HCEC 1CT (cell line): Measurements from ENCODE around the gene RNF186.
A peak's percentile ranks its signal among the peaks of the same experiment; 100 is the strongest.
"Not testable (repeated sequence)": the region's sequence is repeated elsewhere in the genome, so short reads cannot be mapped to it uniquely, and the experiment has no call there.

Experiments used
- DNase-seq: peaks from one replicate; pipeline ENCODE4 v3.0.0-alpha.2; 2017

The RNF186 gene

DNA sequence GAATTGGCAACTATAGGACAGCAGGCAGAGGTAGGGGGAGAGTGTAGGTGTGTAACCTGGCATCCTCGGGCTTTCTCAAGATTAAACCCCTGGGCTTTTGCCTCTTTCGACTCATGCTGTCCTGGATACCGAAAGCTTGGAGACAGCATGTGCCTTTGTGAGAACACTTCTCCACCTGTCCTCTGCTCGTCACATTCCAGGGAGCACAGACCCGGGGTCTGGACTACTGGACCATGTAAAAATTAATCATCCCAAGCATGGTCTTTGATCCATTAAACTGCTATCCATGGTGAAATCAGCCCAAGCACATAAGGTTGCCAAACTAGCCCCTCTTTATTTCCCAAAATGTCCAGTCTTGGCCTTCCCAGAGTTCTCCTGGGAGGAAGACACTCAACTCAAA lies 9.0 kb upstream of the RNF186 start:
- DNase-seq: no peak

- DNase-seq: no peak
Observed at GRCh38 chr1:19819701-19820100, 4.6 kb upstream of the RNF186 start.

DNA sequence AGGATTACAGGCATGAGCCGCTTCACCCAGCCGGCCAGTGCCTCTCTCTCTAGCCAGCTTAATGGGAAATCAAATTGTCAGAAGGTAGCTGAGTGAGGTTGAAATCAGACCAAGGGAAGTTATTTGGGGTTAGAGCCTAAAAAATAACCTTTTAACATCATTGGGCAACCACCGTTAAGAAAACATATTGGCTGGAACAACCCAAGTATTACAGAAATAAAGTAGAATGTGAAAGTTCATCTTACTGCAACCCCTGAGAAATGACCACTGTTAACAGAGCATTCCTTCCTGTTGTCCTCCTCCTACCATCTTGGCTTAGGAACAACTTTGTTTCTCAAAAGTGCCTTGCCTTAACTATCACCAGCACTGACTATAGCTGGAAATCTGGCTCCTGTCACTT lies 3.2 kb upstream of the RNF186 start:
- no peak for DNase-seq

DNA sequence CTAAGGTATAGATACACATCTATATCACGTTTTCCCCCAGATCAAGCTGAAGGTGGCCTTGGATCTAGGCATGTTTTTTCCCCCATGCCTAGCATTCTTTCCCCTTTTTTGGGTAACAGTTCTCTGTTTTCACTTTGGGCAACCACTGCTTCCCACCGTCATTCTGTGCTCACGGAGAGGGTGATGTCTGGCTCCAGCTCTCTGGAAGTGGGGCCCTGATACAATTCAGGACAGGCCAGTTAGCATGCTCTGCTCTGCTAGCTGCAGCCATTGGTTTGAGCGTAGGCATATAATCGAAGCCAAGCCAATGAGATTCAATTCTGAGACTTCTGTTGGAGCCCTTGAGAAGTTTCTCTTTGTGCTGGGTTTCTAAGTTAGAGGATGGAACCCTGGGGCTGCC lies 2.1 kb upstream of the RNF186 start:
- no peak for DNase-seq

GRCh38 chr1:19816737-19817086 lies 1.6 kb upstream of the RNF186 start:
- not testable (repeated sequence) for DNase-seq

DNA sequence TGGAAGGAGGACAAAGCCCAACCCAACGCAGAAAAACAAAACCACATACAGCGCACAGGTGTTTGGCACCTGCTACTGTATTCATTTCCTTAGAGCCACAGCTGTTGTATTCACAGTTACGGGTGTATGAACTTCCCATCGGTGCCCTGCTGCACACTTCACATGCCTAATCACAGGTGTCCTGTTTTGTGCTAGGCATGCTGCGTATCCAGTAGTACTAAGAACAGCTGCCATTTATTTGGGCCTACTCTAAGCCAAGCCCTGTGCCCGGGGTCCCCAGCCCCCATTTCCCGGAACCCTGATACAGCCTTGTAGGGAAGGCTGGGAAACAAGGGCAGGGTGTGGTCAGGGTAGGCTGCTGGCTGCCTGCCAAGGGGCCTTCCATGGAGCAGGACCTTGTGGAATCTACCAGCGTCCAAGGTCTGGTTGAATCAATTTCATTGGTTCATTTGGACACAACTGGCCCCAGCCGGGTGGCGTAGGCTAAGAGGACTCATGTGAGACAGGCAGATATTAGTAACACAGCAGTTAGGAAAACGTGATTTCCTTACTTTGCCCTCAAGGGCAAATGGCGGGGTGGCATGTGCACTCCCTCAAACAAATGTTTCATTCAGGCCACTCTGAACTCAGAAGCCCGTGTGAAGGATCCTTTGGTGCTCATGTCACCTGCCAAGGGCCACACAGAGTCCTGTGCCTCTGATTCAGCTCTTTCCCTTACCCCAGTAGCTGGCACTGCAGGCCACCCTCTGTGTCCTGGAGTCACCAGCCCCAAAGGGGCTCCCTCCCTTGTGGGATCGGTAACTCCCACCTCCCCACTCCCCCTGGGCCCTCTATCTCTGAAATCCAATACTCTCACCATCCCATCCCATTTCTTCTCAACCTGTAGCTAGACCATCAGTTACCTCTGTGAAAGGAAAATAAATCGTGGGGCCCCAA lies 986 bp upstream of the RNF186 start:
- no peak for DNase-seq

DNA sequence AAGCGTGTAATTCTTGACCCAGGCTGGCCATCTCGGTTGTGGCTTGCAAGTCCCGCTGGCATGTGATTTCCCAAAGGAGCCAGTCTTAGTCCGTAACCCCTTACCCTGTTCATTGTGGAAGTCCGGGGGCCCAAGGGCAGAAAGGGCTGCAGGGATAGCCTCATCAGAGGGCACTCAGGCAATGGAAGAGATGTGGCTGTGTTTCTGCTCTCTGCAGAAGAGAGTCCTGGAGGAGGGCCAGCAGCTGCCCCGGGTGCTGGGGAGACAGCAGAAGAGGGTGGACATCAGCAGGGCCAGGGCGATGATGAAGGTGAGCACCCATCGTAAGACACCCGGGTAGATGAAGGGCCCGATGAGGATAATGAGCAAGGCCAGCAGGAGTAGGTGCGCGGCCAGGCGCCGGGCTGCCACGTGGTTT lies 830 bp downstream of the RNF186 start:
- DNase-seq: no peak

DNA sequence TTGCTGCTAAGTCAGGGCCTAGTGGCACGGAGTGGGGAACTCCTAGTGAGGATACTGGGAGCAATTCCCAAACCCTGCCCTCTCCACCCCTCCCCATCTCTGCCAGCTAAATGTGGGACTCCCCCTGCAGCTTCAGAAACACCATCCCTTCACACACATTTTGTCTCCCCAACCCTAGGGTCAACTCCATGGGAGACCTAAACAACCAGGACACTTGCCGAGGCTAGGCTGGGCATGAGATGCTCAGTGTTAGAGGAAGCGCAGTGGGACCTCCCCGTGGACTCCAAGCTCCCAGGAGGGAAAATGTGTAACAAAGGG lies 1.5 kb downstream of the RNF186 start:
- no peak for DNase-seq

DNA sequence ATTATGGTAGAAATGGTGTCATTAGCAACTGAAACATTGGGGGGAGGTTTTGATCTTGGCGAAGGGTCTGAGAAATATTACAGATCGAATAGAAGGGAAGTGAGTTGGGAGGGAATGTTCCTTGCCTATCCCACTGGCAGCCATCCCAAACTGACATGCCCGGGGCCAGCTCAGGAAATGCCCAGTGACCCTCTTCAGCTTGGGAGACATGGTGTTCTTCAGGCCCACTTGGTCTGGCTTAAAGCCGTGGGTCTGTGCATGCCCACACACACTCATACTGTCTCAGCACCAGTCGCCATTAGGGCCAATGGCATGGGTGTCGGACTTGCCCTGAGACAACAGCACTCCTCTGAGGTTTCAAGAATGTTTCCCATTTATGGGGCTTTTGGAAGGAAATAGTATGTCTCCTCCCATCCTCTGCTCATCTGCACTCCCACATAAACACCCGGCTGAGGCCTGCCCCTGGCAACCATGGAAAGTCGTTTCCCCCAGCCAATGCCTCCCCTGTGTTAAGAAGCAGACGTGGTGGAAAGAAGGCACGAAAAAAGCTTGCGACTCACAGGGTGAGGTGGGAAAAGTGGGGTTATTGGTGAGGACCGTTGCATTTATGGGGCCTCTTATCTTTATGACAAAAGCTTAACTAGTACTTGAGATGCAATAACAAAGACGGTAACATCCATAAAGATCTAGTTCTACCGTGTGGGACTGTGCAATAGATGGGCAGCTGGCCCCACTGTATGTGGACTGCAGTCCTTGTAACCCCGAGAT lies 2.0 kb downstream of the RNF186 start:
- no peak for DNase-seq

DNA sequence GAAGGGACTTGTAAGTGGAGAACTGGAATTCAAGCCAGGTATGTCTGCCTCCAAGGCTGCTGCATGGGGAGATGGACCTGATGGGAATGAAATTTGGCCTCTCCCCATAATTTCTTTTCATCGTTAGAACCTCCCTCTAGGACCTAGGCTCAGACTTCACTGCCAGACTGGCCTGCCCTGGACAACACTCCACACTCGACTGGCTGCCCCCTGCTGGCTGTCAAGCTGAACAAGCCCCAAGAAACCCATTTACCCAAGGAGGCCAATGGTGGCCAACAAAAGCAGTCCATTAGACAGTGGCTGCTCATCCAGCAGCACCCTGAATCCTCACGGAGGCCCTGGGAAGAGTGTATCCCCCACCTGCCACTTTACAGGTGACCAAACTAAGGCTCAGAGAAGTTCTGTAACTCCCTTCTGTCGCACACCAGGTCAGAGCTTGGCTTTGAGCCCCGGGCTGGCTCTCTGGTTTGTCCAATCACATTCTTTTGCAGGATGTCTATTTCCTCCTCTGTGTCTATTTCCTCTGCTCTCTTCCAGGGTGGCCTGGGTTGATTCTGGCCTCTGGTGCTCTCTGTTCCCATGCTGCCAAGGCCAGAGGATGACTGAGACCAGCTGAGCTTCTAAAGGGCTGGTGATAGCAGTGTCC lies 3.8 kb downstream of the RNF186 start:
- peak; percentile 57 for DNase-seq

GRCh38 chr1:19809044-19809750 lies 5.9 kb downstream of the RNF186 start:
- DNase-seq: no peak

GRCh38 chr1:19808351-19808750 lies 6.7 kb downstream of the RNF186 start:
- DNase-seq: no peak

- DNase-seq: no peak
Observed at GRCh38 chr1:19804831-19805251, 10.2 kb downstream of the RNF186 start.

GRCh38 chr1:19802269-19802668 lies 12.8 kb downstream of the RNF186 start:
- no peak for DNase-seq

DNA sequence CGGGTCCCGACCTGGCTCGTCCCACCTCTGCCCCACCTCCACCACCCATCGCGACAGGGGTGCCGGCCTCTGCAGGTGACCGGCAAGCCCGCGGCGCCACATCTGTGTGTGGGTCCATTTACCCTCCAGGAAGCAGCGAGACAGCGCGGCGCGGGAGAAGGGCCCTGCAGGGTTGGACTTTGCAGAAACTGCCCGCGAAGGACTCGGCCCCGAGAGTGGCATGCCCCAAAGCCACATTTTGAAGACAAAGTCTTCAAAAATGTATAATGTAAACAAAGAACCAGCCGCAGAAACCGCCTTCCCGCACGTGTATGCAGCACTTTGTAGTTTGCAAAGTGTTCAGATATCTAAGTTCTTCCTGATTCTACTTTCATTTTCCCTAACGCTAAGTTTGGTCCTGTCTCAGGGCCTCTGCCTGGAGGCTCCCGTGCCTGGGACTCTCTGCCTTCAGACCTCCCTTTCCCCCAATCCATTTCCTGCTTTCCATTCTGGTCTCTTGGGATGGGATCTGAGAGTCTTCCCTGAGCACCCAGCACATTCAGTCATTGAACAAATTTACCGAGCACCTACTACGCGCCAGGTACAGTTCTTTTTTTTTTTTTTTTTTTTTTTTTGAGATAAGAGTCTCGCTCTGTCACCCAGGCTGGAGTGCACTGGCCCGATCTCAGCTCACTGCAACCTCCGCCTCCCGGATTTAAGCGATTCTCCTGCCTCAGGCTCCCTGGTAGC lies 14.8 kb downstream of the RNF186 start:
- peak; percentile 73 for DNase-seq

DNA sequence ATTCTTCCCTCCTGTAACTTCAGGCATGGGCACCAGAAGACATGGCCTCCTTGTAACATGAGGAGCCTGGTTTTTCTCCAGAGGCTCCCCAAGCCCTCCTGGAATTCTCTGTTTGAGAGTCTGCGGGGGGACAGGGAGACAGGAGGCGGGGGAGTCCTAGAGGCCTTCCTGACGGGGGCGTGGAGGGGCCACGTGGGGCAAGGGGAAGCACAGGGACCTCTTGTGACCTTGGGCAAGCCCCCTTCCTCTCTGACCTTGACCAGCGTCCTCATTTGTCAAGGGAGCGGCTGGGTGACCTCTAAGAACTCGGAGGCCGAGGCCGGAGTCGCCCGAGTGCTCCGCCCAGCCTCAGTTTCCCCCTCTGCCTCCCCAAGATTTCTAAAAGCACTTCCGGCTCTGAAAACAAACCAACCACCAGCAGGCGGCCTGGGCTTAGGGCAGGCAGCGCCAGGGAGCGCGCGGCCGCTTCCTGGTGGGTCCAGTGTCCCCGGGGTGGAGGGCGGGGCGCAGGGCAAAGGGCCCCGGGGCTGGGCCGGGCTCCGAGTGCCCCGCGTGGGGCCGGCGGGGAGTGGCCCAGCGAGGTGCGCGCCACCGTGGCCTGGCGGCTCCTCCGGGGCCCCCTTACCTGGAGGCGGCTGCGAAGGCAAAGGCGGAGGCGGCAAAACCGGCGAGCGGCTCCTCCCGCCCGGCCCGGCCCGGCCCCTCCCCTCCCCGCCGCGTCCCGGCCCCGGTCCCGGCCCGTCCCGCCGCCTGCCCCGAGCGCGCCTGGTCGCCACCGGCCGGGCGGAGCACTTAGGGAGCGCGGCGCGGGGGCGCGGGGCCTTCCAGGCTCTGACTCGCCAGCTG lies 15.6 kb downstream of the RNF186 start, which contains the start of gene TMCO4:
Gene TMCO4 (minus strand): TSS at position 687 of the 846 bp plus-strand sequence. CDS start 19,158 bp downstream, outside the sequence.
- DNase-seq: peak; percentile 49

DNA sequence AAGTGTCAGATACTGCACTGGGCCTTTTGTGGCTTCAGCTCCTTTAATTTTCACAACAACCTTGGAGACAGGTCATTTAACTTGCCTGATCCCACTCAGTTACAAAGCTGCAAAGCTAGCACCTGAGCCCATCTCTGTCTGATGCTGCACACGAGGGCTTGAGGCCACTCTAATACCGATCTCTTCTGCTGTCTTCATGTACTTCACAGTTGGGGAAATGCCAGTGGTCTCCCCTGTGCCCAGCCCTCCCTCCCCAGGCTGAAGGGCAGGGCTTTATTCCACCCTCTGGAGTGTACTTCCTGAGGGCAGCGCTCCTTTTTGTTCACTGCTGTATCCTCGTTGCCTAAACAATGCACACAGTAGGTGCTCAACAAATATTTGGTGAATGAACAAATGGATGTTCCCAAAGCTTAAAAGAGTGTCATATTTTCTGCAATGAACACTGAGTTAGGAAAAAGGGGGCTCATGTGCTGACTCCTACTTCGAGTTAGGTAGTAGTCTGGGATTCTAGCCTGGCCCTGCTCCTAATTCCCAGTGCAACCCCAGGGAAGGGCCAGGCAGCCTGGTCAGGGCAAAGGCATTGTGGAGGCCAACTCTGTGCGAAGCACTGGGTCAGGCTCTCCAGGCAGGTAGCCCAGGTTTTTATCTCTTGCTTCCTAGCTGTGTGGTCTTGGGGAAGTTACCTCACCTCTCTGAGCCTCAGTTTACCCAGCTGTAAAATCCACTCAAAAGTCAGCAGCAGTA lies 16.4 kb downstream of the RNF186 start:
- DNase-seq: no peak

DNA sequence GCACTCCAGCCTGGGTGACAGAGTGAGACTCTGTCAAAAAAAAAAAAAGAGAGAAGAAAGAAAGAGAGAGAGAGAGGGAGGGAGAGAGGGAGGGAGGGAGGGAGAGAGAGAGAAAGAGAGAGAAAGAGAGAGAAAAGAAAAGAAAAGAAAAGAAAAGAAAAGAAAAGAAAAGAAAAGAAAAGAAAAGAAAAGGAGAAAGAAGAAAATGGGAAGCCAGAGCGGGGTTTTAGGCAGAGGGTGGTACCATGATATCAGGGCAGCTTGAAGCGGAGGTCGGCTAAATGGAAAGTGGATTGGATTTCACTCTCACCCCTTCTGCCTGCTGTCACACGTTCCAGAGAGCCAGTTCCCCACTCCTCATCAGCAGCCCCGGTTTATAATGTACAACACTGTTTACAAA lies 17.3 kb downstream of the RNF186 start:
- no peak for DNase-seq

GRCh38 chr1:19794583-19794982 lies 20.5 kb downstream of the RNF186 start:
- no peak for DNase-seq

GRCh38 chr1:19793360-19794046 lies 21.6 kb downstream of the RNF186 start:
- no peak for DNase-seq
